ENCODE data around the gene ATP13A1. TPM values are rescaled to one million over a fixed set of nuclear protein-coding genes. Genes with fewer than 3 reads are reported as not detected.

ATP13A1 gene
- total RNA-seq, 1 experiment from 2014 or later: 48.5 TPM

GRCh38 chr19:19597809-19598306, 65.6 kb downstream of the ATP13A1 start:
- H3K9ac ChIP-seq (ENCODE audit: low read length): no peak overlapping the region
- H3K27ac ChIP-seq (ENCODE audit: low read length): no peak overlapping the region
- ChIA-PET CTCF (no interaction called here), POLR2A (ENCODE audit: unreplicated experiment) (no interaction called here)
- H3K79me2 ChIP-seq (ENCODE audit: low read length): no peaks in the 10 kb centered on the region
- H4K20me1 ChIP-seq (ENCODE audit: low read length): no peaks in the 10 kb centered on the region
- no peak overlapping the region for H3K4me3 ChIP-seq (ENCODE audit: low read length)
- BruUV-seq (replicated peaks): no TSS peak
- no peak overlapping the region for H3K4me2 ChIP-seq (ENCODE audit: low read length)
- intact Hi-C loops (cut with micrococcal nuclease): no loop called here
- H3K4me1 ChIP-seq (ENCODE audit: insufficient read depth, low read length): peaks cover 20% of the 10 kb centered on the region
- no peak overlapping the region for H2AFZ ChIP-seq (ENCODE audit: low read length)
- TF ChIP-seq EZH2phosphoT487 (IDR thresholded peaks at IDR 0.05; ENCODE audit: borderline replicate concordance, low read length) (no peak), EZH2 (IDR thresholded peaks at IDR 0.05; ENCODE audit: low read length, unreplicated experiment) (no peak)
- 0 out of 2 replicates have a peak, but pooled peaks cover 8% of the 10 kb centered on the region for H3K36me3 ChIP-seq (ENCODE audit: low read depth, low read length)
- H3K9me3 ChIP-seq (ENCODE audit: low read length): no peaks in the 10 kb centered on the region
- no peaks in the 10 kb centered on the region for H3K27me3 ChIP-seq (ENCODE audit: low read length)
- DNase-seq: no peak
- ATAC-seq: no peak
- no peaks in the 10 kb centered on the region for H3F3A ChIP-seq (ENCODE audit: low read length, unreplicated experiment)
- no peaks in the 10 kb centered on the region for H3K9me2 ChIP-seq (replicated peaks; ENCODE audit: low read length)

Other genes starting within 250 kb of the ATP13A1 start
- gene TSSK6, start 148.1 kb downstream of the ATP13A1 start, total RNA-seq (2014; rRNA removed): 4.5 and 4.9 TPM in 2 replicates
- 380 and 481 TPM in 2 replicates for gene NDUFA13, start 147.5 kb downstream of the ATP13A1 start, total RNA-seq (2014; rRNA removed)
- gene YJEFN3, start 134.8 kb downstream of the ATP13A1 start, total RNA-seq (2014; rRNA removed): 6.5 and 8.1 TPM in 2 replicates
- gene CILP2, start 125.4 kb downstream of the ATP13A1 start, total RNA-seq (2014; rRNA removed): 2.0 and 2.5 TPM in 2 replicates
- 6.9 TPM in 2 replicates for gene PBX4, start 45.0 kb downstream of the ATP13A1 start, total RNA-seq (2014; rRNA removed)
- 26.6 and 31.0 TPM in 2 replicates for gene LPAR2, start 35.5 kb downstream of the ATP13A1 start, total RNA-seq (2014; rRNA removed)
- gene GMIP, start 20.0 kb downstream of the ATP13A1 start, total RNA-seq (2014; rRNA removed): 6.3 and 11.1 TPM in 2 replicates
- 11.0 and 11.3 TPM in 2 replicates for gene ZNF101, start 5.2 kb upstream of the ATP13A1 start, total RNA-seq (2014; rRNA removed)
- 2.4 and 3.0 TPM in 2 replicates for gene ZNF14, start 69.4 kb upstream of the ATP13A1 start, total RNA-seq (2014; rRNA removed)
- 2.4 TPM in 1 of 2 replicates, not detected in the other for gene ZNF506, start 158.1 kb upstream of the ATP13A1 start, total RNA-seq (2014; rRNA removed)
- 0.75 and 1.1 TPM in 2 replicates for gene ZNF253, start 202.2 kb upstream of the ATP13A1 start, total RNA-seq (2014; rRNA removed)
- gene ZNF93, start 237.3 kb upstream of the ATP13A1 start, total RNA-seq (2014; rRNA removed): 0.40 and 1.7 TPM in 2 replicates

Measured in PC-3 (cell line).